ENCODE data around the gene PAX3.

GRCh38 chr2:222333397-222333796 lies 34.6 kb upstream of the PAX3 start:
- TF ChIP-seq POLR2A (IDR thresholded peaks at IDR 0.05), result no peak
- no peak for TF ChIP-seq CTCF (IDR thresholded peaks at IDR 0.05)

Measured in breast epithelium (tissue), 3 donors.